ENCODE results near the gene GFOD1.

Gene GFOD1

GRCh38 chr6:13355043-13355945, 132.1 kb downstream of the GFOD1 start:
- no peak for TF ChIP-seq CTCF (IDR thresholded peaks at IDR 0.05)
- H3K4me3 ChIP-seq = no peak overlapping the region
- H3K27ac ChIP-seq = peak overlapping the region in 1 of 2 donors; percentile 58
- DNase-seq (ENCODE audit: low spot score) = no peak

GRCh38 chr6:13354331-13355042, 132.9 kb downstream of the GFOD1 start:
- DNase-seq (ENCODE audit: low spot score) = no peak
- no peak for TF ChIP-seq CTCF (IDR thresholded peaks at IDR 0.05)
- Histone ChIP-seq H3K27ac (peak overlapping the region in 1 of 2 donors; percentile 58), H3K4me3 (no peak overlapping the region)

- H3K4me3 ChIP-seq = no peak overlapping the region
- no peak for TF ChIP-seq CTCF (IDR thresholded peaks at IDR 0.05)
- H3K27ac ChIP-seq = no peak overlapping the region
- DNase-seq (ENCODE audit: low spot score) = no peak
Observed at GRCh38 chr6:13352165-13352564, 135.2 kb downstream of the GFOD1 start.

DNA sequence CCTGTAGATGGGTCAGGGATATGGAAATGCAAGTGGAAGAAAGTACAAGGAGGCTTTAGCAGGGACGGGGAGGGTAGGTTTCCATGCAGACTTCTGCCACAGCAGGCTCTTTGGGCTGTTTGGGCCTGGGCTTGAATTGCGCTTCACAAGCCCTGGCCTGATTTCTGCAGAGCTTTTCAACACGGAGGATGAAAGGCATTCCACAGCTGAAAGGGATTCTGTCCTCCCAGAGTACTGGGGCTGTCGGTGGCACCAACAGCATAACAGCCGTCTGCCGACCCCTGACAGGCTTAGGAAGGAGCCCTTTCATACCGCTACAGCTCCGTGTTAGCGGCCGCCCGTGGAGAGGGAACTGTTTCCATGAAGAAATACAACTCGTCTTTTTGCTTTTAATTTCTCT, 136.1 kb downstream of the GFOD1 start:
- no peak for TF ChIP-seq CTCF (IDR thresholded peaks at IDR 0.05)
- no peak overlapping the region for H3K4me3 ChIP-seq
- H3K27ac ChIP-seq = no peak overlapping the region
- no peak for DNase-seq (ENCODE audit: low spot score)

GRCh38 chr6:13349811-13350506, 137.4 kb downstream of the GFOD1 start:
- no peak overlapping the region for H3K4me3 ChIP-seq
- H3K27ac ChIP-seq = peak overlapping the region in 1 of 2 donors; percentile 16
- DNase-seq (ENCODE audit: low spot score) = no peak

More at GRCh38 chr6:13349811-13350506, 137.4 kb downstream of the GFOD1 start:
- no peak for TF ChIP-seq CTCF (IDR thresholded peaks at IDR 0.05)
